PFSK-1 (cell line): Measurements from ENCODE around the gene OR2T34.

Experiments used
- POLR2AphosphoS5 ChIP-seq: IDR thresholded peaks from 2 replicates; pipeline ENCODE4 v1.6.1; 2012; ENCODE audit warnings: low read depth, mild to moderate bottlenecking, control low read depth, low read length, moderate library complexity
- SIN3A ChIP-seq: IDR thresholded peaks from 2 replicates; pipeline ENCODE4 v1.6.1; 2012; ENCODE audit warnings: mild to moderate bottlenecking, low read length, moderate library complexity, borderline replicate concordance; ENCODE audit not compliant: insufficient read depth
- TAF1 ChIP-seq: IDR thresholded peaks from 2 replicates; pipeline ENCODE4 v1.6.1; 2012; ENCODE audit warnings: low read length, control low read depth, borderline replicate concordance; ENCODE audit not compliant: insufficient read depth
- TF ChIP-seq, protein P1 (sequence below), 2 experiments: IDR thresholded peaks; 2 replicates each; pipeline versions ENCODE4 v1.6.1 to v1.8.0; 2011 to 2012; ENCODE audit warnings: low read depth in 2 of 2, low read length in 2 of 2, control low read depth in 1 of 2, inconsistent platforms in 1 of 2, mild to moderate bottlenecking in 1 of 2, moderate library complexity in 1 of 2; ENCODE audit not compliant: insufficient read depth in 1 of 2

DNA sequence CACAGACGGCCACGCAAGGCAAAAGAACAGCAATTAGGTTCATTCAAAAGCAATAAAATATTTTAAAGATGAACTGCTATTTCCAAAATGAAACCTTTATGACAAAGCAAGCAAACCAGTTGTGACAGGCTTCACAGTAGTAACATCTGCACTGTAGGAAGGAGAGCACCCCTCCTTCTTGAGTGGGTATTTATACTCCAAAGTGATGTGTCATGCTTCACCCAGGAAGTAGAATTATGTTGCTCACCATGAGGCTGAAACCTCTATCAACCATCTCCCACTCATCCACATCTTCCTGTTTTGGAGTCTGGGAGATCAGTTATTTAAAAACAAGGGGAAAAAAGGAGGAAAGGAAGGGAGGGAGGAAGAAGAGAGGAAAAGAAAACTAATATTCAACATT is 22.1 kb upstream of the OR2T34 start:
- no peak for TF ChIP-seq SIN3A
- TF ChIP-seq TAF1: no peak
- no peak for TF ChIP-seq POLR2AphosphoS5
- TF ChIP-seq, protein P1, sequence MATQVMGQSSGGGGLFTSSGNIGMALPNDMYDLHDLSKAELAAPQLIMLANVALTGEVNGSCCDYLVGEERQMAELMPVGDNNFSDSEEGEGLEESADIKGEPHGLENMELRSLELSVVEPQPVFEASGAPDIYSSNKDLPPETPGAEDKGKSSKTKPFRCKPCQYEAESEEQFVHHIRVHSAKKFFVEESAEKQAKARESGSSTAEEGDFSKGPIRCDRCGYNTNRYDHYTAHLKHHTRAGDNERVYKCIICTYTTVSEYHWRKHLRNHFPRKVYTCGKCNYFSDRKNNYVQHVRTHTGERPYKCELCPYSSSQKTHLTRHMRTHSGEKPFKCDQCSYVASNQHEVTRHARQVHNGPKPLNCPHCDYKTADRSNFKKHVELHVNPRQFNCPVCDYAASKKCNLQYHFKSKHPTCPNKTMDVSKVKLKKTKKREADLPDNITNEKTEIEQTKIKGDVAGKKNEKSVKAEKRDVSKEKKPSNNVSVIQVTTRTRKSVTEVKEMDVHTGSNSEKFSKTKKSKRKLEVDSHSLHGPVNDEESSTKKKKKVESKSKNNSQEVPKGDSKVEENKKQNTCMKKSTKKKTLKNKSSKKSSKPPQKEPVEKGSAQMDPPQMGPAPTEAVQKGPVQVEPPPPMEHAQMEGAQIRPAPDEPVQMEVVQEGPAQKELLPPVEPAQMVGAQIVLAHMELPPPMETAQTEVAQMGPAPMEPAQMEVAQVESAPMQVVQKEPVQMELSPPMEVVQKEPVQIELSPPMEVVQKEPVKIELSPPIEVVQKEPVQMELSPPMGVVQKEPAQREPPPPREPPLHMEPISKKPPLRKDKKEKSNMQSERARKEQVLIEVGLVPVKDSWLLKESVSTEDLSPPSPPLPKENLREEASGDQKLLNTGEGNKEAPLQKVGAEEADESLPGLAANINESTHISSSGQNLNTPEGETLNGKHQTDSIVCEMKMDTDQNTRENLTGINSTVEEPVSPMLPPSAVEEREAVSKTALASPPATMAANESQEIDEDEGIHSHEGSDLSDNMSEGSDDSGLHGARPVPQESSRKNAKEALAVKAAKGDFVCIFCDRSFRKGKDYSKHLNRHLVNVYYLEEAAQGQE (IDR thresholded peaks at IDR 0.05; ENCODE audit: insufficient read depth in 1 of 2, low read depth in 2 of 2, low read length in 2 of 2): no peak
